Ascending aorta (tissue), 2 donors: ENCODE measurements around the gene BAHCC1. TPM values are rescaled to one million over a fixed set of nuclear protein-coding genes. Genes with fewer than 3 reads are reported as not detected.

Experiments
- DNase-seq, 2 donors: peaks; one replicate each; pipeline ENCODE4 v3.0.0-alpha.2; 2019; ENCODE audit warnings: low spot score in 2 of 2
- H3K27ac ChIP-seq, 2 donors: fragments of 200-600 bp; sonication (generic); one replicate each; pipeline ENCODE4 v1.5.1; 2016 to 2017; ENCODE audit warnings: mild to moderate bottlenecking in 1 of 2
- H3K27me3 ChIP-seq: fragments of 200-600 bp; sonication (generic); one replicate; pipeline ENCODE4 v1.5.1; 2017
- H3K36me3 ChIP-seq, 2 donors: fragments of 200-600 bp; sonication (generic); one replicate each; pipeline ENCODE4 v1.5.1; 2016
- H3K4me1 ChIP-seq, 2 donors: fragments of 200-600 bp; sonication (generic); one replicate each; pipeline ENCODE4 v1.5.1; 2016 to 2017; ENCODE audit warnings: mild to moderate bottlenecking in 1 of 2
- H3K4me3 ChIP-seq, 2 donors: fragments of 200-600 bp; sonication (generic); one replicate each; pipeline ENCODE4 v1.5.1; 2016 to 2017; ENCODE audit warnings: mild to moderate bottlenecking in 1 of 2
- H3K9me3 ChIP-seq, 2 donors: fragments of 200-600 bp; sonication (generic); one replicate each; pipeline ENCODE4 v1.5.1; 2016
- intact Hi-C: fragments of 100-400 bp; cut with DNase I; formaldehyde crosslinking; loops from one replicate; pipeline ENCODE4 v1.15.1; 2023
- total RNA-seq: library from RNA; depleted of rRNA; stranded (reverse); fragments of >200 nt; gene quantifications from one replicate; pipeline ENCODE4 v1.1.0, GENCODE V29; 2016
- TF ChIP-seq, protein P1 (sequence below), 3 experiments: fragments of 200-600 bp in 2 of 3; fragments of 450-650 bp in 1 of 3; sonication (generic) in 2 of 3; IDR thresholded peaks; one replicate each; pipeline ENCODE4 v1.5.1; 2016 to 2019; ENCODE audit warnings: antibody characterized with exemption in 3 of 3, mild to moderate bottlenecking in 1 of 3, moderate library complexity in 1 of 3

BAHCC1 gene
- total RNA-seq, 1 donor from 2014 or later = 29.1 TPM

GRCh38 chr17:81440511-81441244 lies 45.4 kb downstream of the BAHCC1 start:
- TF ChIP-seq, protein P1, sequence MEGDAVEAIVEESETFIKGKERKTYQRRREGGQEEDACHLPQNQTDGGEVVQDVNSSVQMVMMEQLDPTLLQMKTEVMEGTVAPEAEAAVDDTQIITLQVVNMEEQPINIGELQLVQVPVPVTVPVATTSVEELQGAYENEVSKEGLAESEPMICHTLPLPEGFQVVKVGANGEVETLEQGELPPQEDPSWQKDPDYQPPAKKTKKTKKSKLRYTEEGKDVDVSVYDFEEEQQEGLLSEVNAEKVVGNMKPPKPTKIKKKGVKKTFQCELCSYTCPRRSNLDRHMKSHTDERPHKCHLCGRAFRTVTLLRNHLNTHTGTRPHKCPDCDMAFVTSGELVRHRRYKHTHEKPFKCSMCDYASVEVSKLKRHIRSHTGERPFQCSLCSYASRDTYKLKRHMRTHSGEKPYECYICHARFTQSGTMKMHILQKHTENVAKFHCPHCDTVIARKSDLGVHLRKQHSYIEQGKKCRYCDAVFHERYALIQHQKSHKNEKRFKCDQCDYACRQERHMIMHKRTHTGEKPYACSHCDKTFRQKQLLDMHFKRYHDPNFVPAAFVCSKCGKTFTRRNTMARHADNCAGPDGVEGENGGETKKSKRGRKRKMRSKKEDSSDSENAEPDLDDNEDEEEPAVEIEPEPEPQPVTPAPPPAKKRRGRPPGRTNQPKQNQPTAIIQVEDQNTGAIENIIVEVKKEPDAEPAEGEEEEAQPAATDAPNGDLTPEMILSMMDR (IDR thresholded peaks at IDR 0.05) = peak in 1 of 3 experiments; percentile 11
- intact Hi-C loops = no loop called here

DNA sequence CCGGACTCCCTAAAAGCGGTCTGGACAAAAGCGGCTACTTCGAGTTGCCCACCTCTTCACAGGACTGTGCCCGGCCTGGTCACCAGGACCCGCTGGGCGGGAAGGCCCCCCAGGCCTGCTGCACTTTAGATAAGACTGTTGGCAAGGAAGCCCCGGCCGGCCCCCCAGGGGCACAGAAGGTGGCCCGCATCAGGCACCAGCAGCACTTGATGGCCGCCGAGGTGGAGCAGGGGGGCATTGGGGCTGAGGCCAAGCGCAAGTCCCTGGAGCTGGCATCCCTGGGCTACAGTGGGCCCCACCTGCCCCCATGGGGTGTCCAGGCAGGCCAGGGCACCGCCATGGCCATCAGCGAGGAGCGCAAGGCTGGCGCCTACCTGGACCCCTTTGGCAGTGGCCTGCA lies 47.5 kb downstream of the BAHCC1 start:
- TF ChIP-seq, protein P1 (IDR thresholded peaks at IDR 0.05) = no peak
- Histone ChIP-seq H3K27me3 (no peaks in the 10 kb centered on the region), H3K4me1 (no peaks in the 10 kb centered on the region), H3K36me3 (peaks cover 21 to 35% of the 10 kb centered on the region in 2 donors), H3K9me3 (no peaks in the 10 kb centered on the region), H3K4me3 (no peak overlapping the region), H3K27ac (no peak overlapping the region)
- no peak for DNase-seq
- intact Hi-C loops = no loop called here

More at GRCh38 chr17:81440511-81441244, 45.4 kb downstream of the BAHCC1 start:
- Histone ChIP-seq H3K4me1 (no peaks in the 10 kb centered on the region), H3K4me3 (no peak overlapping the region), H3K9me3 (no peaks in the 10 kb centered on the region), H3K27me3 (no peaks in the 10 kb centered on the region), H3K36me3 (peaks cover 11 to 25% of the 10 kb centered on the region in 2 donors), H3K27ac (no peak overlapping the region)
- no peak for DNase-seq

GRCh38 chr17:81443269-81443668 lies 48.0 kb downstream of the BAHCC1 start:
- peaks cover 26 to 38% of the 10 kb centered on the region in 2 donors for H3K36me3 ChIP-seq
- DNase-seq = no peak

DNA sequence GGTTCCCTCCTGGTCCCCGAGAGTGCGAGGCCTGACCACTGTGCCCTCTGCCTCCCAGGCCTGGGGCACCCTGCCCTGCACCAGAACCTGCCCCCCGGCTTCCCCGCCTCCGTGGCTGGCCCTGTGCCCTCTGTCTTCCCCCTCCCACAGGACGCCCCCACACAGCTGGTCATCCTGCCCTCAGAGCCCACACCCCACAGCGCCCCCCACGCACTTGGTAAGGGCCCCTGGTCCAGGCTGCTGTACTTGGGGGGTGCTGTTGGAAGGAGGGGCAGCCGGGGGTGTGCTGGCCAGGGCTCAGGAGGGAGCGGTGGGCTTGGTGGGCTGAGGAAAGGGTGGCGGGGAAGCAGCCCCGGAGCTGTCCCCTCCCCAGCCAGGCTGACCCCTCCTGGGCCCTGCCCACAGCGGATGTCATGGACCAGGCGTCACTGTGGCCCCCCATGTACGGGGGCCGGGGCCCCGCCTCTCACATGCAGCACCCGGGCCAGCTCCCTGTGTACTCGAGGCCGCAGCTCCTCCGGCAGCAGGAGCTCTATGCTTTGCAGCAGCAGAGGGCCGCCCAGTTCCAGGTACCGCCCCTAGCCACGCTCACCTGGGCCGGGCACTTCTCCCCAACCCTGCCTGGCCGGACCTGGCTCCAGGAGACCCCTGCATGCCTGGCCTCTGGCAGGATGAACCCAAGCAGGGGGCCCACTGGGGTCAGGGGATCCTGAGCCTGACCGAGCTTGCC lies 49.5 kb downstream of the BAHCC1 start:
- Histone ChIP-seq H3K9me3 (no peaks in the 10 kb centered on the region), H3K36me3 (peaks cover 26 to 38% of the 10 kb centered on the region in 2 donors), H3K4me1 (no peaks in the 10 kb centered on the region), H3K4me3 (no peak overlapping the region), H3K27me3 (no peaks in the 10 kb centered on the region), H3K27ac (no peak overlapping the region)
- TF ChIP-seq, protein P1 (IDR thresholded peaks at IDR 0.05) = no peak
- no peak for DNase-seq
- intact Hi-C loops = no loop called here

More at GRCh38 chr17:81443269-81443668, 48.0 kb downstream of the BAHCC1 start:
- Histone ChIP-seq H3K27ac (no peak overlapping the region), H3K4me3 (no peak overlapping the region), H3K9me3 (no peaks in the 10 kb centered on the region), H3K4me1 (no peaks in the 10 kb centered on the region), H3K27me3 (no peaks in the 10 kb centered on the region)
- intact Hi-C loops = no loop called here
- TF ChIP-seq, protein P1 (IDR thresholded peaks at IDR 0.05) = no peak

GRCh38 chr17:81445642-81446503 lies 50.6 kb downstream of the BAHCC1 start:
- DNase-seq = no peak
- H3K27me3 ChIP-seq = no peaks in the 10 kb centered on the region
- no peak overlapping the region for H3K4me3 ChIP-seq
- intact Hi-C loops = no loop called here
- peaks cover 26 to 44% of the 10 kb centered on the region in 2 donors for H3K36me3 ChIP-seq
- H3K4me1 ChIP-seq = no peaks in the 10 kb centered on the region
- no peaks in the 10 kb centered on the region for H3K9me3 ChIP-seq
- TF ChIP-seq, protein P1 (IDR thresholded peaks at IDR 0.05) = no peak
- H3K27ac ChIP-seq = no peak overlapping the region
